ENCODE measurements around the gene NTNG2. TPM values are rescaled to one million over a fixed set of nuclear protein-coding genes. Genes with fewer than 3 reads are reported as not detected.

NTNG2 gene
- polyA plus RNA-seq, 2 donors: 0.18 TPM

DNA sequence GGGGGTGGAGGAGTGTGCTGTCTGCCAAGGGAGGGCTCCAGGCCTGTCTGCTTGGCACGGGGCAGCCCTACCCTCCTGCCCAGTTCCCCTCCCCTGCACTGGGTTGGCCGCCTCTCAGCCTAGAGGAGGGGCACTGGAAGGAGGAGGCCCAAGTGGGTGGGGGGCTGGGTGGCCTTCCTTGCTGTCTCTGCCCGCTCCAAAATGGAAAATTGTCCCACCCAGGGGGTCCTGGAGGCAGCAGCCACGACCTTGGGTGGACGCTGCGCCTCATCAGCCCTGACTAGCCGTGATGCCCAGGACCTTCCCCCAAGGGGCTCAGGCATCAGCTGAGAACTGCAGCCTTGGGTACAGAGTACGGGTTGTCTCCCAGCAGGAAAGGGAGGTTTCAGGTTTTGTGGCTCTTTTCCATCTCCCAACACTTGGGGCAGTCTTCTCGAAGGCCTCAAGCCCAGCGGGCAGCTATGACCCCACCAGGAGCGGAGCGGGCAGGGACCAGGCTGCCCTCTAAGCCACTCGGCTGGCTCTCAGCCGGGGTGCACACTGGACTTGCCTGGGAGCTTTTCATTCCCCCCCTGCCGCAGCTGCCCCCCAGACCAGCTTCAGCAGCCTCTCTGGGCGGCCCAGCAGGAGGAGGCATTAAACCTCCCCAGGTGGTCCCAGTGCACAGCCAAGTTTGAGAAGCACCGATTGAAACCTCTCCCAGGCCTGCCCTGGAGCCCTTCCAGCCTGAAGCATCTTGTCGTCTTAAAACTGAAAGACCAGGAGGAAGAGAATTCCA lies 20.6 kb downstream of the NTNG2 start:
- Histone ChIP-seq H3K27me3 (ENCODE audit: control insufficient read depth in 1 of 2, insufficient read depth in 2 of 2, low read length in 2 of 2) (peaks cover 0 to 5% of the 10 kb centered on the region in 2 donors), H3K27ac (ENCODE audit: low read depth in 2 of 2, low read length in 1 of 2) (no peak overlapping the region), H3K4me1 (ENCODE audit: control insufficient read depth in 2 of 2, insufficient read depth in 2 of 2, low read length in 1 of 2) (no peaks in the 10 kb centered on the region), H3K4me3 (ENCODE audit: low read depth in 1 of 2, low read length in 2 of 2) (no peak overlapping the region), H3K9me3 (ENCODE audit: control insufficient read depth in 2 of 2, insufficient read depth in 1 of 2, low read depth in 1 of 2, low read length in 1 of 2) (no peaks in the 10 kb centered on the region), H3K36me3 (ENCODE audit: control insufficient read depth in 2 of 2, insufficient read depth in 2 of 2, low read length in 1 of 2) (no peaks in the 10 kb centered on the region)
- 45 to 51% methylated on average over 17 to 18 of the region's 18 CpGs for WGBS, 2 donors

- H3K36me3 ChIP-seq (ENCODE audit: control insufficient read depth in 2 of 2, insufficient read depth in 2 of 2, low read length in 1 of 2): no peaks in the 10 kb centered on the region
- H3K4me3 ChIP-seq (ENCODE audit: low read depth in 1 of 2, low read length in 2 of 2): no peak overlapping the region
- WGBS, 2 donors: 51 to 52% methylated on average over 9 of the region's 9 CpGs
- H3K27me3 ChIP-seq (ENCODE audit: control insufficient read depth in 1 of 2, insufficient read depth in 2 of 2, low read length in 2 of 2): peaks cover 0 to 6% of the 10 kb centered on the region in 2 donors
- H3K4me1 ChIP-seq (ENCODE audit: control insufficient read depth in 2 of 2, insufficient read depth in 2 of 2, low read length in 1 of 2): no peaks in the 10 kb centered on the region
- H3K9me3 ChIP-seq (ENCODE audit: control insufficient read depth in 2 of 2, insufficient read depth in 1 of 2, low read depth in 1 of 2, low read length in 1 of 2): peaks cover 0 to 2% of the 10 kb centered on the region in 2 donors
- H3K27ac ChIP-seq (ENCODE audit: low read depth in 2 of 2, low read length in 1 of 2): no peak overlapping the region
These were observed 21.3 kb downstream of the NTNG2 start for GRCh38 chr9:132183134-132183533.

- Histone ChIP-seq H3K9me3 (ENCODE audit: control insufficient read depth in 2 of 2, insufficient read depth in 1 of 2, low read depth in 1 of 2, low read length in 1 of 2) (peaks cover 0 to 2% of the 10 kb centered on the region in 2 donors), H3K27me3 (ENCODE audit: control insufficient read depth in 1 of 2, insufficient read depth in 2 of 2, low read length in 2 of 2) (peaks cover 0 to 8% of the 10 kb centered on the region in 2 donors), H3K27ac (ENCODE audit: low read depth in 2 of 2, low read length in 1 of 2) (no peak overlapping the region), H3K4me1 (ENCODE audit: control insufficient read depth in 2 of 2, insufficient read depth in 2 of 2, low read length in 1 of 2) (no peaks in the 10 kb centered on the region), H3K36me3 (ENCODE audit: control insufficient read depth in 2 of 2, insufficient read depth in 2 of 2, low read length in 1 of 2) (no peaks in the 10 kb centered on the region), H3K4me3 (ENCODE audit: low read depth in 1 of 2, low read length in 2 of 2) (no peak overlapping the region)
- 44 to 45% methylated on average over 7 of the region's 7 CpGs for WGBS, 2 donors
These were observed 21.9 kb downstream of the NTNG2 start for GRCh38 chr9:132183715-132184114.

DNA sequence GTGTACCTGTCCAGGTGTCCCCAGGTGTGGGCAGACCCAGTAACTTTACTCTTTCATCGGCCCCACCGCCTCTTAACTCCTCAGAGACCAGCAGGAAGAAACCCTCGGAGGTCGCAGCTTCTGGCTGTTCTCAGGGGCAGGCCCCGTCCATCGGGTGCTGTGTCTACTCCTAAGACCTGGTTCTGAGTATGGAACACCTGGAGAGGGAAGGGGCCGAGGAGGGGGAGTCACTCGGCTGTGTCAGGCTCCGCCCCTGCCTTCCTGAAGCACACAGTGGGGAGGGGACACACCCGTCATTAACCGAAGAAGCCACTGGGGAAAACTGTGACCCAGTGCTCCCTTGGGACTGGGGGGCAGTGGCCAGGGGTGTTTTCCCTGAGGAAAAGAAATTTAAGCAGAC lies 22.3 kb downstream of the NTNG2 start:
- Histone ChIP-seq H3K36me3 (ENCODE audit: control insufficient read depth in 2 of 2, insufficient read depth in 2 of 2, low read length in 1 of 2) (no peaks in the 10 kb centered on the region), H3K27me3 (ENCODE audit: control insufficient read depth in 1 of 2, insufficient read depth in 2 of 2, low read length in 2 of 2) (peaks cover 0 to 8% of the 10 kb centered on the region in 2 donors), H3K9me3 (ENCODE audit: control insufficient read depth in 2 of 2, insufficient read depth in 1 of 2, low read depth in 1 of 2, low read length in 1 of 2) (peaks cover 0 to 2% of the 10 kb centered on the region in 2 donors), H3K27ac (ENCODE audit: low read depth in 2 of 2, low read length in 1 of 2) (no peak overlapping the region), H3K4me3 (ENCODE audit: low read depth in 1 of 2, low read length in 2 of 2) (no peak overlapping the region), H3K4me1 (ENCODE audit: control insufficient read depth in 2 of 2, insufficient read depth in 2 of 2, low read length in 1 of 2) (no peaks in the 10 kb centered on the region)
- 57 to 60% methylated on average over 11 of the region's 11 CpGs for WGBS, 2 donors

DNA sequence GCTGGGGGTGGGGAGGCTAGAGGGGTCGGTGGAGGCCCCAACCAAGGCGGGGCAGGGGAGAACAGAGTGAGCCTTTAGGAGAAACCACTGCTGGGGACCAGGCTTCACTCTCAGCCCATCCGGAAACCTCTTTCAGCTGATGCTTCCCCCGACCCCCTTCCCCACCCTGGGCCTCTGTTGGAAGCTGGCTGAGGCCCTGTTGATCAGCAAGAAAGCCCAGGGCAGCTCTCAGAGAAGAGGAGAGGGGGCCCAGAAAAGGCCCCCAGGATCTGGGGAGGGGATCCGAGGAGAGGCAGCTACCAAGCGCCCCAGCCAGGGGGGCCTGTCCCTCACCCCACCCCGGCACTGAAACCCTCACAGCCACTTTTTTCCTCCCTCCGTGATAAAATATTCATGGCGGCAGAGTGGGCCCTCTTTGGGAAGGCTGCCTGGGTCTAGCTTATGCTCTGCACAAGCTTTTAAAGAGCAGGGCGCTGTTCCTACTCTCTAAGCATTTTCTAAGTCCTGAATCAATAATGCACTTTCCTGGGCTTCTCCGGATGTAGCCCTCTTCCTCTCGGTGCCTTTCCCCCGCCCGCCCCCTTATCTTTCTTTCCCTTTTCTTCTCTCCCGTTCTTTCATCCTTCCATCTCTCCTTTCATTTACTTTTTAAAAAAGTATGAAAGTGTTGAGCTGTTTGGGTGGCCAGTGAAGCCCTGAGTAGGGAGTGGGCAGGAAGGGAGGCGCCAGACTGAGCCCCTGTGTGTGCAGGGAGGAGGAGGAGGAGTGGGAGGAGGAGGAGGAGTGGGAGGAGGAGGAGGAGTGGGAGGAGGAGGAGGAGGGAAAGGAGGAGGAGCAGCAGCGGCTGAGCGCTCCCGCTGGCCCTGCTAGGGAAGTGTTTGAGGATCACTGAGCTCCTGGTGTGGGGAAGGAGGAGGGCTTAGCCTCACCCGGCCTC lies 23.5 kb downstream of the NTNG2 start:
- 28 to 31% methylated on average over 20 of the region's 20 CpGs for WGBS, 2 donors
- no peaks in the 10 kb centered on the region for H3K4me1 ChIP-seq (ENCODE audit: control insufficient read depth in 2 of 2, insufficient read depth in 2 of 2, low read length in 1 of 2)
- H3K27ac ChIP-seq (ENCODE audit: low read depth in 2 of 2, low read length in 1 of 2): no peak overlapping the region
- peaks cover 0 to 2% of the 10 kb centered on the region in 2 donors for H3K9me3 ChIP-seq (ENCODE audit: control insufficient read depth in 2 of 2, insufficient read depth in 1 of 2, low read depth in 1 of 2, low read length in 1 of 2)
- H3K4me3 ChIP-seq (ENCODE audit: low read depth in 1 of 2, low read length in 2 of 2): no peak overlapping the region
- H3K27me3 ChIP-seq (ENCODE audit: control insufficient read depth in 1 of 2, insufficient read depth in 2 of 2, low read length in 2 of 2): peaks cover 0 to 8% of the 10 kb centered on the region in 2 donors
- H3K36me3 ChIP-seq (ENCODE audit: control insufficient read depth in 2 of 2, insufficient read depth in 2 of 2, low read length in 1 of 2): no peaks in the 10 kb centered on the region

GRCh38 chr9:132187121-132187620 lies 25.3 kb downstream of the NTNG2 start:
- 38 to 40% methylated on average over 14 of the region's 14 CpGs for WGBS, 2 donors
- no peak overlapping the region for H3K27ac ChIP-seq (ENCODE audit: low read depth in 2 of 2, low read length in 1 of 2)
- H3K36me3 ChIP-seq (ENCODE audit: control insufficient read depth in 2 of 2, insufficient read depth in 2 of 2, low read length in 1 of 2): no peaks in the 10 kb centered on the region
- peaks cover 0 to 8% of the 10 kb centered on the region in 2 donors for H3K27me3 ChIP-seq (ENCODE audit: control insufficient read depth in 1 of 2, insufficient read depth in 2 of 2, low read length in 2 of 2)
- no peaks in the 10 kb centered on the region for H3K4me1 ChIP-seq (ENCODE audit: control insufficient read depth in 2 of 2, insufficient read depth in 2 of 2, low read length in 1 of 2)
- H3K4me3 ChIP-seq (ENCODE audit: low read depth in 1 of 2, low read length in 2 of 2): no peak overlapping the region
- peaks cover 0 to 2% of the 10 kb centered on the region in 2 donors for H3K9me3 ChIP-seq (ENCODE audit: control insufficient read depth in 2 of 2, insufficient read depth in 1 of 2, low read depth in 1 of 2, low read length in 1 of 2)

DNA sequence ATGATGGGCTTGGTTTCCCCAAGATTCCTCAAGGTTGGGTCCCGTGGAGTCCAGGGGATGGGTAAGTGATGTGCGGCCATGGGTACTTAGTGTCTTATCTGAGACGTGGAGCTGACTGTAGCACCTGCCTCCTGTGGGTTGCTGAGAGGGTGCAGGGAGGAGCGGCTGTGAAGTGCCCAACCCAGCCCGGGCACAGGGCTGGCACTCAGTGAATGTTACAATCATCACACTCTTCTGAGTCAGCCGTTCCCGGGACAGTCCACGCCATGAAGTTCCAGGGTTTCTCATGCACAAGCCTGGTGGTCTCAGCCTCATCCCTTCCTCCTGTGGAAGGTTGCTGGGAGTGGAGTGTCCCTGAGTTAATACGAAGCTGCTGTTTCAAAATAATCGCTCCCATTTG lies 29.1 kb downstream of the NTNG2 start:
- Histone ChIP-seq H3K4me1 (ENCODE audit: control insufficient read depth in 2 of 2, insufficient read depth in 2 of 2, low read length in 1 of 2) (no peaks in the 10 kb centered on the region), H3K27me3 (ENCODE audit: control insufficient read depth in 1 of 2, insufficient read depth in 2 of 2, low read length in 2 of 2) (peaks cover 0 to 8% of the 10 kb centered on the region in 2 donors), H3K27ac (ENCODE audit: low read depth in 2 of 2, low read length in 1 of 2) (no peak overlapping the region), H3K36me3 (ENCODE audit: control insufficient read depth in 2 of 2, insufficient read depth in 2 of 2, low read length in 1 of 2) (no peaks in the 10 kb centered on the region), H3K4me3 (ENCODE audit: low read depth in 1 of 2, low read length in 2 of 2) (no peak overlapping the region), H3K9me3 (ENCODE audit: control insufficient read depth in 2 of 2, insufficient read depth in 1 of 2, low read depth in 1 of 2, low read length in 1 of 2) (peaks cover 0 to 2% of the 10 kb centered on the region in 2 donors)
- 78 to 80% methylated on average over 10 of the region's 10 CpGs for WGBS, 2 donors

DNA sequence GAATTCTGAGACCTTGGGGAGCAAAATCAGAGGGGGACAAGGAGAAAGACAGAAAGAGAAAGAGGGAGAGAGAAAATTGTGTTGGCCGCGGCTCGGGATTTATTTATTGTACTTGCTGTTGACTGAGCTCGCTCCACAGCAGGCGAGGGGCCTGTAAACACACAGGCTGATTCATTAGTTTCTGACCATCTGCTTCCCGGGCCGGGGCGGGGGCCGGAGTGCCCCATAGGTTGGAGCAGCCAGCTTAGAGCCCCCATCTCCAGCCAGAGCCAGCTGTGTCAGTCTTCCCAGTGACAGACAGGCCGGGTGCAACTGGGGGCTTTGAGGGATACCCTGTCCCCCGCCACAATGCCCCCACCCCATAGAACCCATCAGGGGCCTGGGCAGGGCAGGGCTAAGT lies 30.9 kb downstream of the NTNG2 start:
- Histone ChIP-seq H3K36me3 (ENCODE audit: control insufficient read depth in 2 of 2, insufficient read depth in 2 of 2, low read length in 1 of 2) (no peaks in the 10 kb centered on the region), H3K27ac (ENCODE audit: low read depth in 2 of 2, low read length in 1 of 2) (no peak overlapping the region), H3K4me3 (ENCODE audit: low read depth in 1 of 2, low read length in 2 of 2) (no peak overlapping the region), H3K4me1 (ENCODE audit: control insufficient read depth in 2 of 2, insufficient read depth in 2 of 2, low read length in 1 of 2) (no peaks in the 10 kb centered on the region), H3K9me3 (ENCODE audit: control insufficient read depth in 2 of 2, insufficient read depth in 1 of 2, low read depth in 1 of 2, low read length in 1 of 2) (peaks cover 0 to 2% of the 10 kb centered on the region in 2 donors), H3K27me3 (ENCODE audit: control insufficient read depth in 1 of 2, insufficient read depth in 2 of 2, low read length in 2 of 2) (peaks cover 0 to 3% of the 10 kb centered on the region in 2 donors)
- WGBS, 2 donors: 37 to 49% methylated on average over 11 of the region's 11 CpGs

- peaks cover 0 to 3% of the 10 kb centered on the region in 2 donors for H3K36me3 ChIP-seq (ENCODE audit: control insufficient read depth in 2 of 2, insufficient read depth in 2 of 2, low read length in 1 of 2)
- no peaks in the 10 kb centered on the region for H3K4me1 ChIP-seq (ENCODE audit: control insufficient read depth in 2 of 2, insufficient read depth in 2 of 2, low read length in 1 of 2)
- H3K4me3 ChIP-seq (ENCODE audit: low read depth in 1 of 2, low read length in 2 of 2): no peak overlapping the region
- 82 to 83% methylated on average over 12 of the region's 12 CpGs for WGBS, 2 donors
- H3K27ac ChIP-seq (ENCODE audit: low read depth in 2 of 2, low read length in 1 of 2): no peak overlapping the region
- no peaks in the 10 kb centered on the region for H3K27me3 ChIP-seq (ENCODE audit: control insufficient read depth in 1 of 2, insufficient read depth in 2 of 2, low read length in 2 of 2)
- no peaks in the 10 kb centered on the region for H3K9me3 ChIP-seq (ENCODE audit: control insufficient read depth in 2 of 2, insufficient read depth in 1 of 2, low read depth in 1 of 2, low read length in 1 of 2)
These were observed 31.6 kb downstream of the NTNG2 start for GRCh38 chr9:132193227-132194124.

All from esophagus (tissue), 2 donors.